Body of pancreas (tissue), 4 donors: ENCODE measurements around the gene CYSLTR1.

ENCODE experiments used
- CTCF ChIP-seq, 7 experiments: fragments of 450-650 bp in 4 of 7; fragments of 200-600 bp in 3 of 7; sonication (generic) in 3 of 7; IDR thresholded peaks; one replicate each; pipeline ENCODE4 v1.5.1; 2016 to 2019; ENCODE audit warnings: antibody characterized with exemption in 7 of 7
- POLR2A ChIP-seq, 3 donors: fragments of 450-650 bp; IDR thresholded peaks; one replicate each; pipeline ENCODE4 v1.6.1; 2016; ENCODE audit warnings: antibody characterized with exemption in 3 of 3, mild to moderate bottlenecking in 2 of 3

DNA sequence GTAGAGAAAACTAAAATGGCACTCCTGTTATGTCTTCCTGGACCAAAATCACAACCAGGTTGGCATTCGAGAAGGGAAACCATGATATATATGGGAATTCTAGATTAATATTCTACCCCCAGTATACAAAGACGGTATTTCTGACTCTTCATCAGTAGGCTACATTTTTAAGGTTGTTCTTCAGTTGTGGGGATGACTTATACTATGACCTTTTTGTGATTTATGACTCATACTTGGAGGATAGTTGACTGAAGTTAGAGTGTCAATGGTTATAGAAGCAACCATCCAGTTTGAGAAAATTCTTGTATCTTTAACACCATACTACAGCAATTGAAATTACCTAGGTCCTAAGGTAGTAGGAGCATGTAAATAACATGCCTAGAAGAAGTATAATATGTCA is 49.8 kb upstream of the CYSLTR1 start:
- no peak for TF ChIP-seq CTCF (IDR thresholded peaks at IDR 0.05)
- no peak for TF ChIP-seq POLR2A (IDR thresholded peaks at IDR 0.05)
